ENCODE data around the gene CEPT1.

DNA sequence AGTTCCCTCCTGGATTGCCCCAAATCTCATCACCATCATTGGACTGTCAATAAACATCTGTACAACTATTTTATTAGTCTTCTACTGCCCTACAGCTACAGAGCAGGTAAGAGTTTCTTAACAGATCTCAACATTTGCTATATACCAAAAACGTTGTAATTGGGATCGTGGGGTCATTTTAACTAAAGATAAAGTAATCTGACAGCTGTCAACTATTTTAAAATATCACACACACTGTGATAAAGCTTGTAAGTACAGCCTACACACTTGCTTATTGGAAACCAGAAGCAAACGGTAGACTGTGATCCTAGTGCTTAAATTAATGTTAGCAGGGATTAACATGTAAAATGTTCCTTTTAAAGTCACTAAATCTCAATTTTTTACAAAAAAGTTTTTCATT lies 7.9 kb downstream of the CEPT1 start:
- no peak for TF ChIP-seq EZH2 (IDR thresholded peaks at IDR 0.05; ENCODE audit: insufficient read depth, low read length)
- TF ChIP-seq, protein P1, sequence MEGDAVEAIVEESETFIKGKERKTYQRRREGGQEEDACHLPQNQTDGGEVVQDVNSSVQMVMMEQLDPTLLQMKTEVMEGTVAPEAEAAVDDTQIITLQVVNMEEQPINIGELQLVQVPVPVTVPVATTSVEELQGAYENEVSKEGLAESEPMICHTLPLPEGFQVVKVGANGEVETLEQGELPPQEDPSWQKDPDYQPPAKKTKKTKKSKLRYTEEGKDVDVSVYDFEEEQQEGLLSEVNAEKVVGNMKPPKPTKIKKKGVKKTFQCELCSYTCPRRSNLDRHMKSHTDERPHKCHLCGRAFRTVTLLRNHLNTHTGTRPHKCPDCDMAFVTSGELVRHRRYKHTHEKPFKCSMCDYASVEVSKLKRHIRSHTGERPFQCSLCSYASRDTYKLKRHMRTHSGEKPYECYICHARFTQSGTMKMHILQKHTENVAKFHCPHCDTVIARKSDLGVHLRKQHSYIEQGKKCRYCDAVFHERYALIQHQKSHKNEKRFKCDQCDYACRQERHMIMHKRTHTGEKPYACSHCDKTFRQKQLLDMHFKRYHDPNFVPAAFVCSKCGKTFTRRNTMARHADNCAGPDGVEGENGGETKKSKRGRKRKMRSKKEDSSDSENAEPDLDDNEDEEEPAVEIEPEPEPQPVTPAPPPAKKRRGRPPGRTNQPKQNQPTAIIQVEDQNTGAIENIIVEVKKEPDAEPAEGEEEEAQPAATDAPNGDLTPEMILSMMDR (IDR thresholded peaks at IDR 0.05; ENCODE audit: insufficient read depth, low read depth, low read length) = no peak

All from astrocyte (in vitro differentiated cells and primary cell).